Esophagus muscularis mucosa (tissue), 4 donors: ENCODE results near the gene OSBP2.

Source experiments
- CTCF ChIP-seq, 3 experiments: fragments of 200-600 bp in 2 of 3; fragments of 450-650 bp in 1 of 3; sonication (generic) in 2 of 3; IDR thresholded peaks; one replicate each; pipeline ENCODE4 v1.5.1; 2017 to 2019; ENCODE audit warnings: antibody characterized with exemption in 3 of 3, mild to moderate bottlenecking in 2 of 3, moderate library complexity in 1 of 3
- EP300 ChIP-seq: sonication (generic); formaldehyde crosslinking; IDR thresholded peaks from one replicate; pipeline ENCODE4 v1.6.1; 2017; ENCODE audit warnings: antibody characterized with exemption
- POLR2A ChIP-seq: fragments of 450-650 bp; IDR thresholded peaks from one replicate; pipeline ENCODE4 v1.6.1; 2017; ENCODE audit warnings: antibody characterized with exemption, moderate library complexity, mild to moderate bottlenecking, low read depth
- POLR2AphosphoS5 ChIP-seq, 2 donors: sonication (generic); formaldehyde crosslinking; IDR thresholded peaks; one replicate each; pipeline ENCODE4 v1.6.1; 2017; ENCODE audit warnings: antibody characterized with exemption in 2 of 2

GRCh38 chr22:30926706-30927105 is 232.0 kb downstream of the OSBP2 start:
- TF ChIP-seq POLR2A (no peak), CTCF (IDR thresholded peaks at IDR 0.05) (no peak), EP300 (no peak), POLR2AphosphoS5 (IDR thresholded peaks at IDR 0.05) (no peak)
